H4 (cell line): ENCODE results near the gene CXCL16. TPM values are rescaled to one million over a fixed set of nuclear protein-coding genes. Genes with fewer than 3 reads are reported as not detected.

ENCODE experiments used
- DNase-seq: peaks from one replicate; pipeline ENCODE4 v3.0.0-alpha.2; 2015; ENCODE audit warnings: low spot score
- total RNA-seq: library from RNA; depleted of rRNA; stranded (reverse); fragments of >200 nt; shearing (Covaris generic); gene quantifications from 2 replicates; pipeline ENCODE4 v1.2.3, GENCODE V29; 2014; rRNA removed

The CXCL16 gene, protein sequence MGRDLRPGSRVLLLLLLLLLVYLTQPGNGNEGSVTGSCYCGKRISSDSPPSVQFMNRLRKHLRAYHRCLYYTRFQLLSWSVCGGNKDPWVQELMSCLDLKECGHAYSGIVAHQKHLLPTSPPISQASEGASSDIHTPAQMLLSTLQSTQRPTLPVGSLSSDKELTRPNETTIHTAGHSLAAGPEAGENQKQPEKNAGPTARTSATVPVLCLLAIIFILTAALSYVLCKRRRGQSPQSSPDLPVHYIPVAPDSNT
- total RNA-seq, result 1.5 and 7.3 TPM in 2 replicates

DNA sequence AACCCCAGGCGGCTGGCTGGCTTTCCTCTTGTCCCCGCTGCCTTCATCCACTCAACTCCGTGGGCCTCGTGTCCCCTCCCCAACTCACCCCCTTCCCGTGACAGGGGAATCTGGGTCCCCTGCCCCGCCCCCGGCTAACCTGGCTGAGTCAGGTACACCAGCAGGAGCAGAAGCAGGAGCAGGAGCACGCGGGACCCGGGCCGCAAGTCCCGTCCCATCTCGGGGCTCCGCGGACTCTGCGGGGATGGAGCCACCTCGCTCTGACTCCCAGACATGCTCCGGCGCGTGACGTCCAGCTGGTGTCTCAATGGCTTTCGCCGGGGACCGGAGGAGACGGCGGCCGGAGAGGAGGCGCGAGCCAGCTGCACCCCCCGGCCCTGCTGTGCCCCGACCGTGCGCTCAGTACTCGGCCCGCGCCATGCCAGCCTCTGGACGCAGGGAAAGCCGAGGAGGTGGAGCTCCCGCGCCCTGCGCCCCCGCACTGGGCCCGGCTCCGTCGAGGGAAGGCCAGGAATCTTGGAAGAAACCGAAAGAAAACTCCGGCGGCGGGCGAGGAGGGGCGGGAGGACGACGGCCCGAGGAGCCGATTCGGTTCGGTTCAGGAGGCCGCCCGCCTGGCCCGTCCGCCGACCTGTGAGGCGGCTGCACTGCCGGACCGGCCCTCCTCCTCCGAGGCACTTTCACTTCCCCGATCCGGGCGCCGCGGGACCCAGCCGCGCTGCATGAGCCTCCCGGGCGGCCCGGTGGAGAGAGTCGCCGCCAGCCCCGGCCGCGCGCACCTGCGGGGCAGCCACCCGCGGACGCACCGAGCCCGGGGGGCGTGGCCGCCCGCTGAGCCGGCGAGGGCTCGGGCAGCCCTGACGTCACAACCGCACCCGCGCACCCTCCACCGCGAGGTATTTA is at the start of gene CXCL16, which contains the start of gene ZMYND15:
Gene CXCL16 (minus strand): TSS at position 807 of the 903 bp plus-strand sequence. CDS start 589 bp downstream, at position 218.
Gene ZMYND15 (plus strand): TSS at position 712 of the 903 bp plus-strand sequence. CDS start 716 bp downstream, outside the sequence.
- DNase-seq, result no peak

DNA sequence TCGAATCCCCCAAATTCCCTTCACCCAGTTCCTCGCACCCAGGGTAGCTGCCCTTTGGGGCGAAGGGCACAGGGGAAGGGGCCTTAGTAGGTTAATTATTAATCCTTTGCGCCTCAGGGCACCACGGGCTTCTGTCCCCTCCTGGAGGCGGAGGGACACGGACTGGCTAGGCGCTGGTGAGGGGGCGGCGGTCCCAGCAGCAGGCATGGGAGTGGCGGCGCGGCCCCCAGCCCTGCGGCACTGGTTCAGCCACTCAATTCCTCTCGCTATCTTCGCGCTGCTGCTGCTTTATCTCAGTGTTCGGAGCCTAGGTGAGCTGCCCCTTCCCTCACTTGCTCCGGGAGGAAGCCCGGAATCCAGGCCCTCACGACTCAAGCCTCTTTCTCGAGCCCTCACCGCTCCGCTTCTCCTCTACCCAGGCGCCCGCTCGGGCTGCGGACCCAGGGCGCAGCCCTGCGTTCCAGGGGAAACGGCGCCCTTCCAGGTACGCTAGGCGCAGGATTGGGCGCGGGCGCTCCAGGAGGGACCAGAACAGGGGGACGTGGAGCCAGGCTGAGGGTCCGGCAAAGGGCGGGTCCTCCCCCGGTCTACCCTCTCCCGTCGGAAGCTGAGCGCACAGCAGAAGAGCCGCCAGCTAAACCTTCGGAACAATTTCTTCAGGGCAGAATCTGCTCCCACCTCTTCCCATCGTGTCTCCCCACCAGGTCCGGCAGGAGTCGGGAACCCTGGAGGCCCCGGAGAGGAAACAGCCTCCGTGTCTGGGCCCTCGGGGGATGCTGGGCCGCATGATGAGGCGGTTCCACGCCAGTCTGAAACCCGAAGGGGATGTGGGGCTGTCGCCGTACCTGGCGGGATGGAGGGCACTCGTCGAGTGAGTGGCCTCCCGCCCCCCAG is 49.3 kb upstream of the CXCL16 start, which contains the start of gene GLTPD2:
Gene GLTPD2 (plus strand): TSS at position 158 of the 894 bp plus-strand sequence. CDS start 48 bp downstream, at position 206.
- no peak for DNase-seq

DNA sequence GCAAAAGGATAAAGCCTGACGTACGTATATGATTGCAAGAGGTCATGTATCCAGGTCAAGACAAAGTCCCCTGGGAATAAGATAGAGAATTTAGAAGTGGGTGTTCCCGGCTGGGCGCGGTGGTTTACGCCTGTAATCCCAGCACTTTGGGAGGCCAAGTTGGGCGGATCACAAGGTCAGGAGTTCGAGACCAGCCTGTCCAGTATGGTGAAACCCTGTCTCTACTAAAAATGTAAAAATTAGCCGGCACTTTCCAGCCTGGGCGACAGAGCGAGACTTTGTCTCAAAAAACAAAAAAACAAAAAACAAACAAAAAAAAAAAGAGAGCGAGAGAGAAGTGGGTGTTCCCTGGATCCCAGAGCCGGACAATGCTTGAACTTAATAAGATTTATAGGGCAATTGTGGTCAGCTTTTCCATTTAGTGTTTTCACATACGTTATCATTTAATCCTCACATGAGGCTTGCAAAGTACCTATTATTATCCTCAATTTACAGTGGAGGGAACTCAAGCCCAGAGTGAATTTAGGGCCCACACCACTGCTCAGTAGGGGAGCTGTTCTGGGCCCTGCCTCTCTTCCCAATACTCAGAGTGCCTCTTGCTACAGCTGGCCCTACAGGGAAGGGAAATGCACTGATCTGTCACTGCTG is 48.6 kb upstream of the CXCL16 start:
- DNase-seq, result no peak

DNA sequence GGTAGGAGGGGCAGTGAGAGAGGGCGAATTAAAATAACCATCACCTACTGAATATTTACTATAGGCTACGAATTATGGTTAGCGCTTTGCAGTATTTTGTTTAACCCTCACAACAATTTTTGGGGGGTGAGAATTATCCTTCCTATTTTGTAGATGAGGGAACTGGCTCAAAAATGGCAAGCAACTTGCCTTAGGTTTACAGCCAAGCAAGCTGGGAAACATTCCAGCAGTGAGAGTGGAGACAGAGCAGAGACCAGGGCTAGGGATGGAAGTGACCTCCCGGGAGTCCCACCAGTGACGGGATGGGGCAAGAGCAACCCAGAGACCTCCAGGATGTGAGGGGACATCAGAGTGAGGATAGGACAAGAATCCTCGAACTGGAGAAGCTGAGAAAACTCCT is 46.8 kb upstream of the CXCL16 start:
- DNase-seq, result no peak

DNA sequence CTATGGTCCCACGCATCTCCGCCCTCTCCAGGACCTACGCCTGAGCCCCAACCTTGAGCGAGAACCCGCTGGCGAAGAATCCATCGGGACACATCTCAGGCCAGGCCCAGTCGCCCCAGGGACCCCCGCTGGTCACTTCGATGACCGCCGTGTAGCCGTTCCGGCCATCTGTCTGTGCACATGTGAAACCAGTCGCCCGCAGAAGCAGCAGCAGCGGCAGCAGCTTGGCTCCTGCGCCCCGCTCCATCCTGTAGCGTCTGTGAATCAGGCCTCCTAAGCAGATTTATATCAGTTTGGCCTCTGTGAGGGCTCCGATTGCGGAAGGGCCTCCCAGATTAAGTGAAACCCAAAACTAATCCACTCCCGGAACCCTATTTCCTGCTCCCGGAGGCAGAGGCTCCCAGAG is 46.4 kb upstream of the CXCL16 start, which contains the start of gene VMO1:
Gene VMO1 (minus strand): TSS at position 259 of the 406 bp plus-strand sequence. CDS start 12 bp downstream, at position 247.
- DNase-seq, result no peak

DNA sequence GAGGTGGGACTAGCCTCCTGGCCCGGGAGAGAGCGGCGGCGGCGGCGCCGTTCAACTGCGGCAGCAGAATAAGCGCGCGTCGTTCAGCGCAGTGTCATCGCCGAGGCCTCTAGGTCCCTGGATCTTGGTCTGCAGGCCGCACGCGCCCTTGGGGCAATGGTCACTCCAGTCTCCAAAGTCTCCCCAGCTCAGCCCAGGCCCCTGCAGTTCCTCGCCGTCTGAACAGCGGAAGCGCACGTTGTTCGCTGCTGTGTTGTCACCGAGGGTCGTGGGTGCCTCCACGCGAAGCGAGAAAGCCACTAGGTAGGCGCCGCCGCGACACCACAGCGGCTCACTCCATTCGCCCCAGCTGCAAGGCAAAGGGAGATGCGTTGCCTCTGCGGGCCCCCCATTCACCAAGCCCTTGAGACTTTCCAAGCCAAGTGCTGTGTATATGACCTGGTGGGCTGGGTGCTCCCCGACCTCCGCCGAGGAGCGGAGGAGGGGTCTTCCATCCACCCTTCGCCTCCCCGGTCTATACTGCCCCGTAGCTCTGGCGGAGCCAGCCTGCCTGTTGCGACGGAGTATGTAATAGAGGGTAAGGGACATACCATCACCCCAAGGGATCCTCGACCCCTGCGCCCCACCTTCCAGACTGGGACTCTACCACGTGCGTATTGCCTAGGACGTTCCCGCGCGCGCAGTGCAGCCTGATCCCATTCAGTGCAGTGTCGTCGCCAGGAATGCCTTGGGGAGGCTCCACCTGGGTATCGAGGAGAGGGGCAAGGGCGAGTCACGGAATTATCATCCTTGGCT is 45.8 kb upstream of the CXCL16 start:
- DNase-seq, result no peak

DNA sequence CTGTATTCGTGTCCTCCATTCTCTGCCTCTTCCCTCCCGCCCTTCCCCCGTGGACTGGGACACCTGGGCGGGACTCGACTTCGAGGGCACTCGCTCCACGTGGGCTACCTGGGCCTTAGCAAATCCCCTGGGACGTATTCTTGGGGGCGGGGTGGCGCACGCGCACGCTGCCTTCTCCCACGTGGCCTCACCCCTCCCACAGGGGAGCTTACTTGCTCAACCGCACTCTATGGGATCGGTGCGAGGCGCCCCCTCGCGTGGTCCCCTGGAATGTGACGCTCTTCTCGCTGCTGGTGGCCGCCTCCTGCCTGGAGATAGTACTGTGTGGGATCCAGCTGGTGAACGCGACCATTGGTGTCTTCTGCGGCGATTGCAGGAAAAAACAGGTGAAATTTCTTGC is 42.9 kb upstream of the CXCL16 start:
- DNase-seq, result no peak

DNA sequence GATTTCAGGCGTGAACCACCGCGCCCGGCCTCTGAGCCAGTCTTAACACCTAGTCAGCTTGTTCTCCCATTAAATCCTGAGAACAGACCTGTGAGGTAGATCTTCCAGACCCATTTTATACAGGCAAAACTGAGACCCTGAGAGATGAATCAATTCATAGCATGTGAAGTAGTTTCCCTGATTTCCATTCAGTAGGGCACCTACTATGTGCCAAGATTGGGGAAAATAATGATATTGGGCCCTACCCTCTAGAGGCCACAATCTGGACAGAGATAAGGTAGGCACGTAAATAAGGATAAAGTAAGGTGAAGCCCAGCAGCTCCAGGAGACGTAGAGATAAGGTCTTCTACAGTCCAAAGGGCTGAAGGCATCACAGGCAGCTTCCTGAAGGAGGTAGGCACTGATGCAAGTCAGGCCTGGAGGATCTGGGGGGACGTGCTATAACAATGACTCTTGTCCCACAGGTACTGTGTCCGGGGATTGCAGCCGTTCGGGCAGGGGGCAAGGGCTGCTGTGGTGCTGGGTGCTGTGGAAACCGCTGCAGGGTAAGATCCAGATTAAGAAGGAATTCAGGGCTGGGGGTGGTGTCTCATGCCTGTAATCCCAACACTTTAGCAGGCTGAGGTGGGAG is 40.7 kb upstream of the CXCL16 start:
- DNase-seq, result no peak

DNA sequence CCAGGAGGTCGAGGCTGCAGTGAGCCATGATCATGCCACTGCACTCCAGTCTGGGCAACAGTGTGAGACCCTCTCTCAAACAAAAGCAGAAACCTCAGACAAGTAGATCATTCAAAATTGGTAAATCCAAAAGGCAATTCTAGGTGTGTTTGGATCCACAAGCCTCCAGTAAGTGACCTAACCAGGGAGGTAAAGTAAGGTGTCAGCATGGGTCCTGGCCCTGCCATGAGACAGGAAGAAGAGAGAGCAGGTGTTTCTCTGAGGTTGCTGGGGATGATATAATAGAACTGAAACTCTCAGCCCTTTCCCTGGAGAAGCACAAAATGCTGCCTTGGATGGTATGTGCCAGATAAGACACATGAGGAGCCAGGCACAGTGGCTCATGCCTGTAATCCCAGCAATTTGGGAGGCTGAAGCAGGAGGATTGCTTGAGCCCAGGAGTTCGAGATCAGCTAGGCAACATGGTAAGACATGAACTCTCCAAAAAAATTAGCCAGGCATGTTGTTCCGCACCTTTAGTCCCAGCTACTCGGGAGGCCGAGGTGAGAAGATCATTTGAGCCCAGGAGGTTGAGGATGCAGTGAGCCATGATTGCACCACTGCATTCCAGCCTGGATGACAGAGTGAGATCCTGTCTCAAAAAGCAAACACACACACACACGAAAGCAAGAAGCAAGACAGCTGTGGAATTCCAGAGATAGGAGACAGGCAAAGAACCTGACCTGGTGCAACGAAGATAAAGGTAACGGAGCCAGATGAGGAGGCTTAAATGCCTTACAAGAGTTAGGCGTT is 38.4 kb upstream of the CXCL16 start:
- DNase-seq, result no peak

DNA sequence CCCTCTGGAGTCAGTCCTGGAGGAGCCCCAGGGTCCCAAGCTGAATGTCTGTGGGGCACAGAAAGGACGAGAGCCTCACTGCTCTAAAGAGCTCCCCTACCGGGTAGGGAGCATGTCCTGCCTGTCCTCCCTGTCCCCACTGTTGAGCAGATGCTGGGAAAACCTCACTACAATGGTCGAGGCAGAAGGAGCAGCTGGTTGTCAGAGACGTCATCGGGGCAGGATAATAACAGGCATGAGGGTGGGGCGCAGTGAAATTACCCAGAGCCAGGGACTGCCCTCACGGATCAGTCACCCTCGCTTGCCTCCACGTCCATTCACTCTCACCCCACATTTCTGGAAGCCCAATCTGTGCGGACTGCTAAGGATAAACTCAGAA is 32.5 kb upstream of the CXCL16 start:
- no peak for DNase-seq

DNA sequence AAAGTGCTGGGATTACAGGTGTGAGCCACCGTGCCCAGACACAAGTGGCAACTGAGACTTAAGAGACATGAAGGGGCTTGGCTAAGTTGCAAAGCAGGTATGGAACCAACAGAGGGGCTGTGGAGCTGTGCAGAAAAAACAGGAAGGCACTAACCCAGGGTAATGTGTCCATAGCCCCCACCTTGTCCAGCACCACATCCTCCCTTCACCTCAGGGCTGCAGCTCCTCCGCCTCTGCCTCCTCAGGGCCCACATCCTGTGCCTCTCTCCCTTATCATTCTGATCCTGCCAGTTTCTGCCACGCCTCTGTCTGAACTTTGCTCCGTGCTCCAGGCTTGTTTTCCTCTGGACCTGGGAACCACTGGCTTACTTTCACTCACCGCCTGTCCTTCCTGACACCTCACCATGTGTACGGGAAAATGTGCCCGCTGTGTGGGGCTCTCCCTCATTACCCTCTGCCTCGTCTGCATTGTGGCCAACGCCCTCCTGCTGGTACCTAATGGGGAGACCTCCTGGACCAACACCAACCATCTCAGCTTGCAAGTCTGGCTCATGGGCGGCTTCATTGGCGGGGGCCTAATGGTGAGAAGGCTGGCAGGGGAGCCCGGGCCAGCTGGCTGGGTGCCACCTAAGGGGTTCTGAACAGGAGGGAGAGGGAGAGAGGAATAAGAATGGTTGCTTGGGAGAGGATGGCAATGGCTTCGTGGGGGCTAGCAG is 31.9 kb upstream of the CXCL16 start, which contains the start of gene TM4SF5:
Gene TM4SF5 (plus strand): TSS at position 368 of the 716 bp plus-strand sequence. CDS start 37 bp downstream, at position 405.
- DNase-seq, result no peak

DNA sequence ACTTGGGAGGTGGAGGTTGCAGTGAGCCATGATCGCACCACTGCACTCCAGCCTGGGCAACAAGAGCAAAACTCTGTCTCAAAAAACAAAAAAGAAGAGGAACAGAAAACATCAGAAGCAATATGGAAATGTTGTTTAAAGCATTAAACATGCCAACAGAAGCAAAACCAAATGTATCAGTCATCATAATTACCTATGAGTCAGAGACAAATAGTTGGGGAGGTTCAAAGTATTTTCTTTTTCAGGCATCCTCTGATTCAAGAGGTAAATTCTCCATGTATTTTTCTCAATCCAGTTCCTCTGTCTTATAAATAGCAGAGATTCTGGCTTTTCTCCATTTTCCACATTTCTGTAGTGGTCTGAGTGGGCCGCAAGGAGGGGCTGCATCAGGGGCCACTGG is 29.9 kb upstream of the CXCL16 start:
- no peak for DNase-seq

DNA sequence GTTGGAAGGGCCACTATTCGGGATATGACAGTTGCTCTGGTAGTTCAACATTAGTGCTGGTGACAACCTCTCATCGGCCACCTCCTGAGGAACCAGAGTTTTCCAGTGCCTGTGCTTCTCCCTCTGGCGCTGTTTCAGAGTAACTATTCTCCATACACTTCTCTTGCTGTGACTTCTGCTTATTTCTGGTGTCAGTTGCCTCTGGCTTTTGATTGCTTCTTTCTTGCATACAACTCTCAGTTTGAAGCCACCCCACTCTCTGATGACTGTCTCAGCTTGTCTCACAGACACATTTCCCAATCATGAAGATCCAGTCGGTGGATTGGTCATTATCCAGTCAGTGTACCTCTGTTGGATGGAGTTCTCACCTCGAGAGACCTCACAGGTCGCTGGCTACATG is 28.6 kb upstream of the CXCL16 start:
- DNase-seq, result no peak

DNA sequence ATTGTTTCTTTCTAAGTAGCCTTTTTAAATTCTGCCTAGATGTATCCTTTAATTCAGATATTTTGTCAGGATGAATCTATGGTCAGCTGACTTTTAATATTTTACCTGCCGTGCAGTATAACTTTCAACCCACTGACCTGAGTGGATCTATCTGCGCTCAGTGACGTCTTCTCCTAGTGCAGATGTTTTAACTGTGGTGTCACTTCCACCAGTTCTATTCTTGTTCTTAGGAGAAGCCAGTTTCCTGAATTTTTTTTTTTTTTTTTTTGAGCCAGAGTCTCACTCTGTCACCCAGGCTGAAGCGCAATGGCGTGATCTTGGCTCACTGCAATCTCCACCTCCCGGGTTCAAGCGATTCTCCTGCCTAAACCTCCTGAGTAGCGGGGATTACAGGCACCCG is 27.0 kb upstream of the CXCL16 start:
- DNase-seq, result no peak

DNA sequence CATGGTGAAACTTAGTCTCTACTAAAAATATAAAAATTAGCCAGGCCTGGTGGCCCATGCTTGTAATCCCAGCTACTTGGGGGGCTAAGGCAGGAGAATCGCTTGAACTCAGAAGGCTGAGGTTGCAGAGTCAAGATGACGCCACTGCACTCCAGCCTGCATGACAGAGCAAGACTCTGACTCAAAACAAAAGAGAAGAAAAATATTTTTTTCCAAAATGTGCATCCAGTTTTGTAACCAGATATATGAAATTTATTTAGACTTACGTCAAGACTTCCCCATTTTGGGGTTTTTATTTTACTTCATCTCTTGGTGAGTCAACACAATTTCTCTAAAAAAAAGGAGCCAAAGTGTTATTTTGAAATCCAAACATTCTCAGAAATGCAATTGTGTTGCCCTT is 26.5 kb upstream of the CXCL16 start:
- DNase-seq, result no peak

DNA sequence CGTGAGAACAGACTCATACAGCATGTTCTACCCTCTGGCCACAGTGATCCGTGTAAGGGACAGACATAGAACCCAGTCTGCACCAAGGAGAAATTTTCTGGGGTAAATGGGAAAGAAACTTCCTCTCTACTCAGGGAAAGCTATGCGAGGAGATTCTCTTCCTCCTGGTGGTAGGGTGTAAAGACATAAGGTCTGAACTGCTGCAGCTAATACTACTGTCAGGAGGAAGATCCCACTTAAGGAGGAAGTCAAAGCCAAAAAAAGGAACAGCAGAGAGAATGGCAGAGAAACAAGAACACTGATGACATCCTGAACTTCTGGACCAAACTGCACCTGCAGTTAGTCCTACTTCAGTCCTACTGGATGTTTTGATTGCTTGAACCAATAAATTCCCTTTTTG is 24.9 kb upstream of the CXCL16 start:
- DNase-seq, result no peak

DNA sequence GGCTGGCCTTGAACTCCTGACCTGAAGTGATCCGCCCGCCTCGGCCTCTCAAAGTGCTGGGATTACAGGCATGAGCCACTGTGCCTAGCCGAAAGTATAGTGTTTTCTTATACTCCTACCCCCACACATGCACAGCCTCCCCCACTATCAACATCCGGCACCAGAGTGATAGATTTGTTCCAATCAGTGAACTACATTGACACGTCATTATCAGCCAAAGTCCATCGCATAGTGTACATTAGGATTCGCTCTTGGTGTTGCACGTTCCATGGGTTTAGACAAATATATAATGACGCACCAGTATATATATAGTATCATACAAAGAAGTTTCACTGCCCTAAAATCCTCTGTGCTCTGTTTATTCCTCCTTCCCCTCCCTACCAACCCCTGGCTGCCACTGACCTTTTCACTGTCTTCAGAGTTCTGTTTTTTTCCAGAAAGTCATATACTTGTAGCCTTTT is 20.1 kb upstream of the CXCL16 start:
- DNase-seq, result no peak

DNA sequence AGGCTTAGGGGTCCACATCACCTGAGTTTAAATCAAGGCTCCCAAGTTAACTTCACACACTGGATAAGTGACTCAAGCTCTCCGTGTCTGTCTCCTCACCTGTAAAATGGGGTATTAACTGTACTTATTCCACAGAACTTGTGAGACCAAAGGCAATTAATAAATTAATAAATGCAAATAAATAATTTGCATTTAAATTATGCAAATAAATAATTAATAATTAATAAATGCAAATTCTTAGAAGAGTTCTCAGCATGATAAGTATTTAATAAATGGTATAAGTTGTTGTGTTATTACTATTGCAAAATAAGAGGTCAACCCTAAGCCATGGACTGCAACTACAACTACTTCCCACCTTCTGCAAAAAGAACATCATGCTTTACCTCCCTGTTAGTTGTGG is 13.7 kb upstream of the CXCL16 start:
- no peak for DNase-seq
